HG03159 (cell line): ENCODE data around the gene COIL.

Source experiments
- ATAC-seq: cut with Tn5 transposase; IDR thresholded peaks from one replicate; pipeline ENCODE4 v1.9.1; 2021; ENCODE audit warnings: mild to moderate bottlenecking, moderate library complexity; ENCODE audit not compliant: unreplicated experiment

The COIL gene

GRCh38 chr17:56912105-56912999 lies 48.5 kb downstream of the COIL start:
- no peak for ATAC-seq

DNA sequence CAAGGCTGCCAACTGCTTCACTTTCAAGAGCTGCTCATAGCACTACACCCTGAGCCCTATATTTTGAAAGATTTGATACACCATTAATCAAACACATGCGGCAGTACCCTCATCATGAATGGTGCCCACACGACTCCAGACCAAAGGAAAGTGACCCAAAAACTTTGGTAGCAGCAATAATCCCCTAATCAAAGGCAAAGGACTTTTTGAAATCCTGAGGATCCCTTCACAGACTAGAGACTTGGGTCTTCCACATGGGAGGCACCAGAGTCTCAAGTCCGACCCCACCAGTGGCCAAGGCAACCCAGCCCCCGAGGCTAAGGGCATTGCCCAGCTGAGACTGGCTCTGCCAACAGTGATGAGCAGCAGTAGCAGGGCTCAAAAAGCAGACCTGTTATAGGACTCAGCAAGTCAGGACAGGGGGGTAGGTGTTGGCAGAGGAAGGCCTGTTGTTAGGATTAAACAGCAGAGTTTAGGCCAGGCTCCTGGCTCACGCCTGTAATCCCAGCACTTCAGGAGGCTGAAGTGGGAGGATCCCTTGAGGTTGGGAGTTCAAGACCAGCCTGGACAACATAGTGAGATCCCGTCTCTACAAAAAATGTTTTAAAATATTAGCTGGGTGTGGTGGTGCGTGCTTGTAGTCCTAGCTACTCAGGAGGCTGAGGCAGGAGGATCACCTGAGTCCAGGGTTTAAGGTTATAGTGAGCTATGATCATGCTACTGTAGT lies 50.2 kb downstream of the COIL start:
- no peak for ATAC-seq

DNA sequence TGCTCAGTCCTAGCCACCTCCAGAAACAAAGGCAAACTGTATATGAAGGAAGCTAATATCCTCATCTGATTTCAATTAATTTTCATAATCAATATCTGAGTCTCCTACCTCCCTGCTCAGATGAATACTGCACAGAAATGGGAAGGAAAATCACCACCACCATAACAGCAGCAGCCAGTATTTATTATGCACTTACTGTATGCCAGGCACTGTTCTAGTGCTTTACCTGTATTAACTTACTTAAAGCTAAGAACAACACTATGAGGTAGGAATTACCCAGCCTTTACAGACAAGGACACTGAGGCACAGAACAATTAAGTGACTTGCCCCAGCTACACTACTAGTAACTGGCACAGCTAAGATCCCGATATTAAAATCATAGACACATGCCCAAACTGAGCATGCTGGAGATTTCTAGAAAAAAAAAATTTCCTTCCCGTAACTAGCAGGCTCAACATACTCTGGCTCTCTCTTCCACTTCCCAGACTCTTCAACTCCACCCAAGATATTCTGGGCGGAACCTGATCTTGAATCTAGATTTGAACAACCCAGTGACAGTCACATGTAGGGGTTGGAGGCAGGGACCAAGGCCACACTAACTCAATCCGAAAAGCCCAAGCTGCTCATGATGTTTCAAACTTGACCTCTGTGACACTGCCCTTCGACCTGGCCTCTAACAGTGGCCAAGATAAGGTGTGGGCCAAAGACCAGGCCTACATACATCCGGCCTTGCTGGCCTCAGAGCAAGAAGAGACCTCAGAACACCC lies 50.9 kb downstream of the COIL start:
- ATAC-seq = no peak

- ATAC-seq = peak; percentile 83
Measured at GRCh38 chr17:56908001-56908542, 52.8 kb downstream of the COIL start.

DNA sequence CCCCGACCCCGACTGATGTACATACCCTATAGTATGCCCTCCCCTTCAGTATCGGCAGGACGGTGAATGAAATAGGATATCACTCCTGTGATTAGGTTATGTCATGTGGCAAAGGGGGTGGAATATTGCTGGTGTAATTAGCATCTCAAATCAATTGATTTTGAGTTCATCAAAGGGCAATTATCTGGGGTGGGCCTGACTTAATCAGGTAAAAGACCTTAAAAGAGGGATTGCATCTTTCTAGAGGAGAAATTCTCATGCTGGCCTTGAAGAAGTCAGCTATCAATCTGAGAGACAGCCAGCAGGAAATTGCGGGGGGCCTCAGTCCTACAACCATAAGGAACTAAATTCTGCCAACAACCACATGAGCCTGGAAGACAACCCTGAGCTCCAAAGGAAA lies 57.3 kb downstream of the COIL start:
- no peak for ATAC-seq

DNA sequence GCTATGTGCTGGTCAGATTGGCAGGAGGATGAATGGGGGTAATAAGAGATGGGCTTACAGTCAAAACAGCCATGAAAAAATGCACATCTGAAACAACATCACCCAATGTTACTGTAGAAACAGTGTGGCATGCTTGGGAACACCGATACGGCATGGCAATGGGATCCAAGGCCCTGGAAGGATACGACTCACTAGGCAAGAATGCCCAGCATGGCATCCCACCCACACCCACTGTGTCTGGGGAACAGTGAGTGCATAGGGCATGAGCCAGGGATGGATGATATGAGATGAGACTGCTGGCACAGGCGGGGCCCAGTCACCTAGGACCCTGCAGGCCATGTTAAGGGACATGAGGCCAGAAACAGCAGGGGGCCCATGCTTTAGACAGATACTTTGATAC lies 58.5 kb downstream of the COIL start:
- no peak for ATAC-seq

- no peak for ATAC-seq
Measured at GRCh38 chr17:56899403-56899802, 61.4 kb downstream of the COIL start.

- no peak for ATAC-seq
Measured at GRCh38 chr17:56898874-56899273, 62.0 kb downstream of the COIL start.

DNA sequence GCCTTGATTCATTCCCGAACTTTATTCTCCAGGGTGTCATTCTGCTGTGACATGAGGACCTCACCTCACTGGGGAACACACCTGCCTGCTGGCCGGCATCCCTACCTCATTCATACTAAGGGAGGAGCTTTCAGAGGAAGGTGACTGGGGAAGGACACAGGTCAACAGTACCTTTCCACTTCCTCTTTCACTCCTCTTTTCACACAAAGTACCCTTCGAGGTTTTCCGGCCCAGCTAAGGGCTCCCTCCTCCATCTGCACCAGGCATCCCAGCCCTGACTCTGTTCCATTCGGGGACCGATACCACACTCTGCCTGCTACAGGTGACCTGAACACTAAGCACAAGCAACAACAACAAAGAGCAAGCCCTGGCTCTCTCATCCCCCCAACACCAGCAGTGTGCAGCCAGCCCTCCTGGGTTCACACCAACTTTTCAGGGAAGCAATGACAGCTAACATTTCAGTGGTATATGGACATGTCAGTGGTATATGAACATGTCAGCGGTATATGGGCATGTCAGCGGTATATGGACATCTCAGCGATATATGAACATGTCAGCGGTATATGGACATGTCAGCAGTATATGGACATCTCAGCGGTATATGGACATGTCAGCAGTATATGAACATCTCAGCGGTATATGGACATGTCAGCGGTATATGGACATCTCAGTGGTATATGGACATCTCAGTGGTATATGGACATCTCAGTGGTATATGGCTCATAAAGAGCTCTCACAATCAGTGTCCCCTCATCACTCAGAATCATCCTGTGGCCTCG lies 63.0 kb downstream of the COIL start:
- ATAC-seq = peak; percentile 53

DNA sequence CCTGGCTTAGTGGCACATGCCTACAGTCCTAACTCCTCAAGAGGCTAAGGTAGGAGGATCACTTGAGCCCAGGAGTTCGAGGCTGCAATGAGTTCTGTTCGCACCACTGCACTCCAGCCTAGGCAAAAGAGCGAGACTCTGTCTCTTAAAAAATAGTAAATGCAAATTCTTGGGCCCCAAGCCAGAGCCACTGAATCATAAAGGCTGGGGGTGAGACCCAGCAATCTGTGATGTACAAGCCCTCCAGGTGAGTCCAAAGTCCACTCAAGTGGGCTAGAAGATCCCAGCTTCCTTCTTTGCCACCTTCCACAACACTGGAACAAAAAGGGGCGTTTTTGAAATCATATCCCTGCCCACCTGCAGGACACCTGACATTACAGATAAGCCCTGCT lies 63.9 kb downstream of the COIL start:
- peak; percentile 45 for ATAC-seq

DNA sequence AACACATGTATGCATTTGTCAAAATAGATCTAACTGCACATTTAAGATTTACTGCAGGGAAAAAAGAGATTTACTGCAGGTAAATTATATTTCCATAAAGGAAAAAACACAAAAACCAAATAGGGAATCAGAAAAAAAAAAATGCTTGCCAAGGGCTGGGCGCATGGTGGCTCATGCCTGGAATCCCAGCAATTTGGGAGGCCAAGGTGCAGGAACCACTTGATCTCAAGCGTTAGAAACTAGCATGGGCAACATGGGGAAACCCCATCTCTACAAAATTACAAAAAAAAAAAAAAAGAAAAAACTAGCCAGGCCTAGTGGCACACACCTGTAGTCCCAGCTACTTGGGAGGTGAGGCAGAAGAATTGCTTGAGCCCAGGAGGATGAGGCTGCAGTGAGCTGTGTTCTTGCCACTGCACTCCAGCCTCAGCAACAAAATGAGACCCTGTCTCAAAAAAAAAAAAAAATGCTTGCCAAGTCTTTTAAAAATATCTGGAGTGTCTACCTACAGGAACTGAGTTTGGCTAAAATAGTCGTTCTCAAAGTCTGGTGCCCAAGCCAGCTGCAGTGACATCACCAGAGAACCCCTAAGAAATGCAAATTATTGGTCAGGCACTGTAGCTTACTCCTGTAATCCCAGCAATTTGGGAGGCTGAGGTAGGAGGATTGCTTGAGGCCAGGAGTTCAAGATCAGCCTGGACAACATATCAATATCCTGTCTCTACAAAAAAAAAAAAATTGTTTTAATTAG lies 64.5 kb downstream of the COIL start:
- ATAC-seq = peak; percentile 9

DNA sequence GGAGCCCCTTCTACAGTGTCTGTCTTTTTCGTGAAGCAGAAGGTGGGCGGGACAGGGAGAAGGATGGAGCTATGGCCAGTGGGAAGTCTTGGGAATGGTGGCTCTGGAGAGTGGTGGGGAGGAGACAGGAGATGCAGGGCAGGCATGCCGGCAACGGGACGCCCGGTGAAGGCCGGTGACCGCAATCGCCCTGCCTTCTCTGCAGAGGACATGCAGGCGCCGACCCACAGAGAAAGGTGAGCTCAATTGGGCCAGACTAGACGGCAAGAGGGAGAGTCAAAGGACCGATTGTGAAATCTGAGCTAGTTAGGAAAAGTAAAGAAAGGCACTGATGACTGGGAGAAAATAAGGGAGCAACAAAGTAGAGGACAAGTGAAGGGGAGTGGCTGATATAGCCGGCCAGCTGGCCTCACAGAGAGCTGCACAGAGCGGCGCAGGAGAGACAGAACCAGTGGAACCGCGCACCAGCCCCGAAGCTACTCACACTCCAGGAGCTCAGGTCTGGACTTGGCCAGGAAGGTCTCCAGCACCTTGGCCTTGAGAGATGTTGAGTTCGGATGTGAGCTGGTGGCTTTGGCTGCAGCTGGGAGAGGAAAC lies 65.9 kb downstream of the COIL start:
- ATAC-seq = no peak

GRCh38 chr17:56893503-56893902 lies 67.3 kb downstream of the COIL start:
- ATAC-seq = no peak

DNA sequence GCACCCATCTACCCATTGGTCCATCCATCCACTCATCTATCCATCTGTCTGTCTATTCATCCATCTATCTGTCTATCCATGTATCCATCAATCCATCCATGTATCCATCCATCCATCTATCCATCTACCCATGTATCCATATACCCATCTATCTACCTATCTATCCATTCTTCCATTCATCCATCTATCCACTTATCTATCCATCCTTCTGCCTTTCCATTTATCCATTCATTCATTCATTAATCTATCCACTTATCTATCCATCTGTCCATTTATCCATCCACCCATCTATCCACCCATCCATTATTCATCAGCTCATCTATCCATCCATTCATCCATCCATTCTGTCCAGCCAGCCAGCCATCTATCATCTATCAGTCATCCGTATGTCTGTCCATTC lies 68.5 kb downstream of the COIL start:
- no peak for ATAC-seq

GRCh38 chr17:56891751-56892150 lies 69.1 kb downstream of the COIL start:
- no peak for ATAC-seq

GRCh38 chr17:56890906-56891674 lies 69.8 kb downstream of the COIL start:
- no peak for ATAC-seq

DNA sequence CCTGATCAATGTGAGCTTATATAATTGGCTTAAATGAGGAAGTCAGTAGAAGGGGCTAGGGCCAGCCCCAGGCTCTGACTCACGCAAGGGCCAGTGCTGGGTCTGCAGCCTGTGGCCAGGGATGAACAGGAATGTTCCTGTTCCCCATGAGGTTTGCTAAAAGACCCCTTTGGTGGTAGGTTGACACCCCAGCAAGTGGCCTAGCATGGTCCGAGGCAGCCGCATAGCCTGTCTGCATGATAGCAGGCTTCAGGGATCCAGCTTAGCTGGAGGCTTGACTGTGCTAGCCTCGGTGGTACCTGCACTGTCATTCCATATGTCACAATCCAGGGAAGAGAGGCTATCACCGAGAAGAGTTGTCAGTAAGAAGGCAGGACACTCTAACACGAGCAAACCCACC lies 70.5 kb downstream of the COIL start:
- no peak for ATAC-seq
